ENCODE data around the gene MTERF4.

DNA sequence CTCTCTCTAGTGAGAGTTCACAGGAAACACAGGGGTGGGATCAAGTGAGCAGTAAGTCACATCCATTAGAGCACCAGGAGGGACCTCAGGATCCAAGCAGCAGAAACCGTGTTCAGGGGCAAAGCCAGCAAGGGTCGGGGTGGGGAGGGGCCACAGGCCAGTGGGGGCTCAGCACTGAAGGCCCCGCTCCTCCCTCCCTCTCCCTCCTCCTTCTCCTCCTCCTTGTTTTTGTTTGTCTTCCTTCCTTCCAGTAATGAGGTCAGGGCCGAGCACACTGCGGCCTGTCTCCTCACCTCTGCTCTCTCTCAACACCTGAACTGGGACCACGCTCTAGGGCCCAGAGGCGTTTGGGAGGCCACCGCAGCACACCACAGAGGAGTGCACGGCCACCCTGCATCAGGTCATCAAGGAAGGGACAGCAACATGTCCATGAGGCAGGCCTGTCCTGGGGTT is 20.9 kb downstream of the MTERF4 start:
- TF ChIP-seq, protein P1, sequence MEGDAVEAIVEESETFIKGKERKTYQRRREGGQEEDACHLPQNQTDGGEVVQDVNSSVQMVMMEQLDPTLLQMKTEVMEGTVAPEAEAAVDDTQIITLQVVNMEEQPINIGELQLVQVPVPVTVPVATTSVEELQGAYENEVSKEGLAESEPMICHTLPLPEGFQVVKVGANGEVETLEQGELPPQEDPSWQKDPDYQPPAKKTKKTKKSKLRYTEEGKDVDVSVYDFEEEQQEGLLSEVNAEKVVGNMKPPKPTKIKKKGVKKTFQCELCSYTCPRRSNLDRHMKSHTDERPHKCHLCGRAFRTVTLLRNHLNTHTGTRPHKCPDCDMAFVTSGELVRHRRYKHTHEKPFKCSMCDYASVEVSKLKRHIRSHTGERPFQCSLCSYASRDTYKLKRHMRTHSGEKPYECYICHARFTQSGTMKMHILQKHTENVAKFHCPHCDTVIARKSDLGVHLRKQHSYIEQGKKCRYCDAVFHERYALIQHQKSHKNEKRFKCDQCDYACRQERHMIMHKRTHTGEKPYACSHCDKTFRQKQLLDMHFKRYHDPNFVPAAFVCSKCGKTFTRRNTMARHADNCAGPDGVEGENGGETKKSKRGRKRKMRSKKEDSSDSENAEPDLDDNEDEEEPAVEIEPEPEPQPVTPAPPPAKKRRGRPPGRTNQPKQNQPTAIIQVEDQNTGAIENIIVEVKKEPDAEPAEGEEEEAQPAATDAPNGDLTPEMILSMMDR (IDR thresholded peaks at IDR 0.05; ENCODE audit: low read depth, low read length) = no peak
- TF ChIP-seq POLR2A (IDR thresholded peaks at IDR 0.05; ENCODE audit: extremely low read depth, insufficient read length) (no peak), MYC (IDR thresholded peaks at IDR 0.05; ENCODE audit: low read depth, low read length) (no peak)
